Fibroblast of peridontal ligament (primary cell): ENCODE data around the gene SLC4A7.
"Not testable (repeated sequence)": the region's sequence is repeated elsewhere in the genome, so short reads cannot be mapped to it uniquely, and the experiment has no call there.

Experiments used
- DNase-seq: peaks from one replicate; pipeline ENCODE4 v3.0.0-alpha.2; 2010; ENCODE audit errors: extremely low read depth

Gene SLC4A7

DNA sequence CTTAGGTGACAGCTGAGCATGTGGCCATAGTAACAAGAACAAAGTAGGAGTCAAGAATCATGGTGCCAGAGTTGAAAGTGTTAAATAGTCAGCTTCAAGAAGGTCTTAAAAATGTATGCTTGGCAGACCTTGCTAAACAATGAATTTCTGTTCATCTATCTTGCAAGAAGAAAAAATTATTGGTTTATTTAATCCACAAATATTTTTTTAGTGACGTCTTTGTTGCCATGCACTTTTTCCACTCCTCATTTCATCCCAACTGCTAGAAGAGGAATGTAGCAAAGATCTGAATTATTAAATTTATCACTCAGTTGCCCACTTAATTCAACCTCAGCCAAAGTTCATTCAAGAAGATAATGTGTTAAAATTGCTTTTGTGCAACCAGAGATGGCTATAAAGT, 3.2 kb upstream of the SLC4A7 start:
- peak; percentile 66 for DNase-seq

DNA sequence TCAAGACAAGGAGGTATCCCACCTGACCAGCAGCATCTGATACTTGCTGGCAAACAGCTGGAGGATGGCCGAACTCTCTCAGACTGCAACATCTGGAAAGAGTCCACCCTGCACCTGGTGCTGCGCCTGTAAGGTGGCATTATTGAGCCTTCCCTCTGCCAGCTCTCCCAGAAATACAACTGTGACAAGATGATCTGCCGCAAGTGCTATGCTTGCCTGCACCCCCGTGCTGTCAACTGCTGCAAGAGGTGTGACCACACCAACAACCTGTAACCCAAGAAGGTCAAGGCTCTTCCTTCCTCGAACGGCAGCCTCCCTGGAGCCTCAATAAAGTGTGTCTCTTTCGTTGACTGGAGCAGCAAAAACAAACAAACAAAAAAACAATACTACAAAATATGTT, 2.2 kb upstream of the SLC4A7 start:
- DNase-seq: no peak

- DNase-seq: no peak
Measured at GRCh38 chr3:27485866-27486265, 1.7 kb upstream of the SLC4A7 start.

DNA sequence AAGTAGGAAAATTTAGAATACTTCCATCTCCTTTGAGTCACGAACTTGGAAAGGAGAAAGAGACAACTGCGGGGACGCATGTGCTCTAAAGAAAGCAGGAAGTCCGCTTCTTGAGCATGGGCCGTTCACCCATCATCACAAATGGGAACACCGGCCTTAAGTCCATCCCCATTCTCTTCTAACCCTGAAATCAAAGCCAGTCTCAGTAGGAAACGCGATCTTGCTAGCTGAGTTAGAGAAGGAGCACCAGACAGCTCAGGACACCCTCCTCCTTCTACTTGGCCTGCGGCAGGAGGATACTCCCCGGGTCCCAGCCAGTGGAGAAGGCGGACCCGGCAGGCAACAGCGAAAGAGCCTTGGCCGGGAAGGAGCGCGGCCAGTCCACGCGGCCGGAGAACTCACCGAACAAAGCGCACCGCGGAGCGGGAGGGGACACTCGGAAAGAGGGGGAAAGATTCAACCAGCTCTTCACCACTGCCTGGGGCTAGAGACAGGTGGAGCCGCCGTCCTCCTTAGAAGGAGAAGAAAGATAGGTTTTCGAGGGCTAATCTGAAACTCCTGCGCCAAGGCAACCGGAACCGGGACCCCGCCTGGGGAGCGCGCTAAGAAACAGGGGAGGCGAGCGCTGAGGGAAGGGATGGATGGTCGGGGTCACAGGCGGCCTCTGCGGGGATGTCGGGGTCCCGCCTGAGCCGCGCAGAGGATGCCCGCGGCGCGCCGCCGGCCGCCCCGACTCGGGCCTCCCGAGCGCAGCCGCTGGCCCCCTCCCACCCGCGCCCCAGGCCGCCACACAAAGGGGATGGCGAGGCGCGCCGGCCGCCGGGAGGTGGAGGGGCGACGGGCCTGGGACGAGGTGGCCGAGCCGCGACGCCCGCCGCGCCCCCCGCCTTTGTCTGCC, 818 bp downstream of the SLC4A7 start:
- peak; percentile 77 for DNase-seq

DNA sequence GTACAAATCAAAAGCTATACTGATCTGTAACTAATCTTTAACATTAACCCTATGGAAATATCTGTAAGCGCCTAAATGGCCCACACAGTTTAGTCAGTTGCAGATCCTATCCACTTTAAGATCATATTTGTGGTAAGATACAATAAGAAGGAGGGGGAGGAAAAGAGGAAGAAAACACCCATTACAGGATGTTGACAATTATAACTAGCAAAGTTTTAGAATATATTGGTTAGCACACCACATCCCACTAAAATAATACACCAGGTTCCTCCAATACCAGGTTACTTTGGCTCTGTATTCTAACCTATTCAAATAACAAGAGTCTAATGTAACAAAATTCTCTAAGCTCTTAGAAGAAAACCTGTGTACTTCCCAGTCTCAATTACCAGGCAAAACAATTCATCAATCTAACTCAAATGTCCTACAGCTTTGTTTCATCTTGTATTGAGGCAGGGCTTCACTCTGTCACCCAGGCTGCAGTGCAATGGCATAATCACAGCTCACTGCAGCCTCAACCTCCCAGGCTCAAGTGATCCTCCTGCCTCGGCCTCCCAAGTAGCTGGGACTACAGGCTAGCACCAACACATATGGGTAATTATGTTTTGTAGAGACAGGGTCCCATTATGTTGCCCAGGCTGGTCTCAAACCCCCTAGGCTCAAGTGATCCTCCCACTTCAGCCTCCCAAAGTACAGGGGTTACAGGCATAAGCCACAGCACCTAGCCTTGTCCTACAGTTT, 4.2 kb downstream of the SLC4A7 start:
- no peak for DNase-seq

DNA sequence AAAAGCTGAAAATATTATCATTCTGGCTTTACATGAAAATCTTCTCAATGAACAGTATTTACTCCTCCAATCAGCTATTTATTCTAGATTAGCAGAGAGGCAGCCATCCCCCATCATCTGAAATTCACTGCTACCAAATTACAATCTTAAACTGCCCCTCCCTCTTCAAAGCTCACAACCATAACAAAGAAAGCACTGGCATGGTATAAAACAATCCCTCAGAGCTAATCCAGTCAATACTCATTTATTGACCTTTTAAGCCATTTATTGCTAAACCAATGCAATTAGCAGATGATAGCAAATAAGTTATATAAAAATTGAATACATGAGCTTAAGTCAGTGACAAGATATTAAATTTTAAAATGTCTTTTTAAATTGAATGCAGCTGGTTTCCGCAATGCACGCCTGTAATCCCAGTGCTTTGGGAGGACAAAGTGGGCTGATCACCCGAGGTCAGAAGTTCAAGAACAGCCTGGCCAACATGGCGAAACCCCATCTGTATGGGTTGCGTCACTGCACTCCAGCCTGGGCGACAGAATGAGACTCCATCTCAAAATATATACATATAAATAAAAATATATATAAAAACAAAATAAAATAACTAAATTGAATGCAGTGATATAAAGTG, 12.1 kb downstream of the SLC4A7 start:
- no peak for DNase-seq

DNA sequence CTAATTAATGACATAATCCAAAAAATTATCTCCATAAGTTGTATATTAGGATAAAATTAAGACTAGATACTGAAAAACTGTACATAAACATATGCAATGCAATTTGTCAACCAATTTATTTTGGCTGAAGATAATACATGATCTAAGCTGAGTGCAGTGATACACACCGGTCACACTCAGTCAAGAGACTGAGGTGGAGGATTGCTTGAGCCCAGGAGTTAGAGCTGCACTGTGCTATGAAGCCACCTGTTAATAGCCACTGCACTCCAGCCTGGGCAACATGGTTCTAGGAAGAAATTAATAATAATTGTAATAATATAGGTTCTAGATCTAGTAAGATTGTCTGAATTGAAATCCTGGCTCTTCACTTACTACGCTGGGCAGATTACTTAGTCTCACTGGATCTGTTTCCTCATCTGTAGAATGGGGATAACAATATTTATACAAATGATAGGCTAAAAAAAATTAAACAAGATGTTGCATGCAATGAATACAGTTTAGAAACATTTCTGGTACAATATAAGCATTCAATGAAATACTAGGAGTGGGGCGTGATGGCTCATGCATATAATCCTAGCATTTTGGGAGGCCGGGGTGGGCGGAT, 15.8 kb downstream of the SLC4A7 start:
- no peak for DNase-seq

- DNase-seq: peak; percentile 69
Measured at GRCh38 chr3:27467545-27467944, 16.6 kb downstream of the SLC4A7 start.

DNA sequence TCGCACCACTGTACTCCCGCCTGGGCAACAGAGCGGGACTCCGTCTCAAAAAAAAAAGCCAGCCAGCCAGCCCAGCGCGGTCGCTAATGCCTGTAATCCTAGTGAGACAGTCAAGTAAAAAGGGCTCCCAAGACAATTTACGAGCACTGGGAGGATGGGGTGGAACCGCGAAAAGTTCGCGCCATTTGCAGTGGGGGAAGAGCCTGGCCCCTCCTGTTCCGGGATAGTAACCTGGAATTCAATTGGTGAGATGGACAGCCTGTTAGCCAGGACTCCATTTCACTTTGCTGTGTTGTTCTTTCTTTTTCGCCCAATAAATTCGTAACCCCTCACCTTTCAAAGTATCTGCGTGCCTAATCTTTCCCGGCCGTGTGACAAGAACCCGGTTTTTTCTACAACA, 19.5 kb downstream of the SLC4A7 start:
- DNase-seq: no peak

DNA sequence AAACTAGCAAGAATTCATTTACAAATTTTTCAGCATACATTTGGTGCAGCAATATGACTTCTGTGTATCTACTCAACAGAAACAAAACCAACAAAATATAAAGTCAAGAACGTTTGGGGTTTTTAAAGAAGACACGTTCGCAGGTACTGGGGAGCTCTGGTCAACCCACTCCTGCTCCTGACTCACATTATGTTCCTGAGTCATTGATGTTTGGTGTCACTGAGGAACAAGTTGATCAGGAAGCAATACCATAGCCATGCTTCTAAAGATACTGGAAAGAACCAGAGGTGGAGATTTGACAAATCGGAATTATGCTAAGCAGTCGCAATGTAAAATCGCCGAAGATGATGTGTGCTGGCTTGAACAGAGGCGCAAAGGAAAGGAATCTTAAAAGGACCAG, 22.0 kb downstream of the SLC4A7 start:
- DNase-seq: no peak

- DNase-seq: no peak
Measured at GRCh38 chr3:27458929-27459328, 25.3 kb downstream of the SLC4A7 start.

GRCh38 chr3:27456554-27456953, 27.6 kb downstream of the SLC4A7 start:
- peak; percentile 20 for DNase-seq

- peak; percentile 58 for DNase-seq
Measured at GRCh38 chr3:27454914-27455313, 29.3 kb downstream of the SLC4A7 start.

- DNase-seq: no peak
Measured at GRCh38 chr3:27454461-27454860, 29.7 kb downstream of the SLC4A7 start.

GRCh38 chr3:27452368-27453090, 31.7 kb downstream of the SLC4A7 start:
- no peak for DNase-seq

DNA sequence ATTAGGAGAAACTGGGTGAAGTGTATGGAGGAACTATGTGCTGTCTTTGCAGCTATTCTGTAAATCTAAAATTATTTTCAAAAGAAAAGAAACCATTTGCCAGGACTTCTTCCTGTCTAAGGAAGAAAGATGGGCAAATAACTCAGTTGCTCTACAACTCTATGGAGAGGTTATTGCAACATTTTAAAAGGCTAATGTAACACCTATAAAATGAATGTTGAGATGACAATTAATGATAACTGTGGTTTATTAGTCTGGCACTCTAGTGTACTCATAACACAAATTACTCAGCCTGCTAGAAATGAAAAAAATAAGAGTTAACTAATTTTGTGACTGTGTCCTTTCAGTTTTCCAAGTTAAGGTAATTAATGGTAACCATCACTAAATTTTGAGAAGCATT, 32.3 kb downstream of the SLC4A7 start:
- no peak for DNase-seq

DNA sequence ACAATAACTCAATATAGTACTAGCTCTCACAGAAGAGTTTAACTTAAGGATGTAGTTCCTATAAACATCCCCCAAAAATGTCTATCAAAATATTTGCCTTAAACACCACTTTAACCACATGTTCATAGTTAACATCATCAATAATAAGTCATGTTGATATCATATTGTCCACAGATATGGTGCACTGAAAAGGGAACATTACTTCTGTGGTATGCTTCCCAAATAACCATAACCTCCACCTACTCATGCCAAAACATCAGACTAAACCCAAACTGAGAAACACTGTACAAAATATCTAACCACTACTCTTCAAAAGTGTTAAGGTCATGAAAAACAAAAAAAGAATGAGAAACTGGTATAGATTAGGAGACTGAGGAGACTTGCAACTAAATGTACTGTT, 32.9 kb downstream of the SLC4A7 start:
- DNase-seq: peak; percentile 55

DNA sequence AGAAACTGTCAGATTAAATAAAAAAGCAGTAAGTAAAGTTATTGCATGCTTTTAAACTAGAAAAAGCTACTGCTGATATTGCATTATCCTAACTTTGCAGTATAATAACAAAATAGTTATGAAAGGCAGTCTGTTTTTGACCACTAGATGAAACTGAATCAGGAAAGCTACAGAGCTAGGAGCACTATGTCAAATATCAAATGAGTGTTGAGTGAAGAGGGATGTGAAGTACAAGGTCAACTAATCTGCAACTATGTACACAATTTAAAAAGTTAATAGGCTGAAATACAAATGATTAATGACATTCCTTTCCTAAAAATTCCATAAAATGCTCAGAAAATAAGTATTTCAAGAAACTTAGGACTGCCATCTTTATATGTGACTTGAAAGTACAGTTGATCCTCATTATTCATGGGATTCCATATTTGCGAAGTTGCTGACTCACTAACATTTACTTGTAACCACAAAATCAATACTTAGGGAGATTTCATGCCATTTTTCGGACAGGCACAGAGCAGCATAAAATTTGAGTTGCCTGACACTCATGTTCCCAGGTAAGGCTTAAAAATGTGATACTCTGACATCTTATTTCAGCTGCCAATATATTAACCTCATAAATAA, 34.5 kb downstream of the SLC4A7 start:
- DNase-seq: no peak

- DNase-seq: not testable (repeated sequence)
Measured at GRCh38 chr3:27442995-27443394, 41.2 kb downstream of the SLC4A7 start.

- DNase-seq: not testable (repeated sequence)
Measured at GRCh38 chr3:27438352-27438751, 45.8 kb downstream of the SLC4A7 start.

DNA sequence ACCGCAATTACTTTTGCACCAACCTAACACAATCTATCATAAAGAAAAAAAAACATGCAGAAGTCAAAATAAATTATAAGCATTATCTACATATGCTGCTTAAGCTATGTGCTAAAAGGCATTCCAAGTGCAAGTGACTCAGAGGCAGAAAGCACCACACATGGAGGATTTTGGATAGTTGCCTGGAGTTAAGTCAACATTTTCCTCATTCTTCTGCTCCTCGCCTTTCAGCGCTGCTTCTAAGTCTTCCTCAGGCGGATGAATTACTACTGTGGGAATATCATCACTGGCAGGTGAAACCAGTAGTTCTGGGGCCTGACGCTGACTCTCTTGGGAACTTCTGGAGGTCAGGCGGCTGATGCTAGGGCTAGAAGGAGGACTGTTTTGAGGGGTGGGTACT, 53.1 kb downstream of the SLC4A7 start:
- DNase-seq: peak; percentile 98
